ENCODE data around the gene MYL3.

The MYL3 gene

DNA sequence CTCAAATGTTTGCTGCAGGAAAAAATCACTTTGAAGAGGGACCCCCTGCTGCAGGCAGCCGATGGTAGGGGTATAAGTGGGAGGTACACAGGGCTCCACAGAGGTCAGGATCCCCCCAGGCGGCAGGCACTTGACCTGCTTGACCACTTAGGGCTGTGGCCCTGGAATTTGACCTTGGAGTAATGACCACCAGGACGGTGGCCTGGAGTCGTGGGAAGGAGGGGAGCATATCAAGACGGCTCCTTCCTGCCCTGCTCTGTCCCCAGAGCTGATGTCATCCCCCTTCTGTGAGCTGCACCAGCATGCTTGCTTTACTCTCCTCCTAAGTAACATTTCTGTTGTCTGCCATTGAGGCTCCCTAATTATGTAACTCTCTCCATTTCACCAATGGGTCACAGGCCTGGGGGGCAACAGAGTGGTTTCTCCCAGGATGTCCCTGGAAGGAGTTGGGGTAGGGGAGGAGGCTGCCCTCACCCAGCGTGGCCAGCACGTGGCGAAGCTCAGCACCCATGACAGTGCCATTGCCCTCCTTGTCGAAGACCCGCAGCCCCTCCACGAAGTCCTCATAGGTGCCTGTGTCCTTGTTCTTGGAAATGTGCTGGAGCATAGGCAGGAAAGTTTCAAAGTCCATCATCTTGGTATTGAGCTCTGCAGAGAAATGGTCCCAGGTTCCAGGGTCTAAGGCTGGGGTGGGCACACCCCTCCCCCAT is 4.1 kb downstream of the MYL3 start:
- TF ChIP-seq CEBPB (IDR thresholded peaks at IDR 0.05) (no peak), TCF12 (IDR thresholded peaks at IDR 0.05; ENCODE audit: low read depth) (no peak), TEAD4 (IDR thresholded peaks at IDR 0.05) (no peak), EP300 (IDR thresholded peaks at IDR 0.05; ENCODE audit: borderline replicate concordance) (no peak), EGR1 (IDR thresholded peaks at IDR 0.05) (no peak), YY1 (IDR thresholded peaks at IDR 0.05; ENCODE audit: low read depth) (no peak), TAF1 (IDR thresholded peaks at IDR 0.05; ENCODE audit: low read depth) (no peak), CREB1 (IDR thresholded peaks at IDR 0.05; ENCODE audit: low read depth) (no peak)
- TF ChIP-seq, protein P1, sequence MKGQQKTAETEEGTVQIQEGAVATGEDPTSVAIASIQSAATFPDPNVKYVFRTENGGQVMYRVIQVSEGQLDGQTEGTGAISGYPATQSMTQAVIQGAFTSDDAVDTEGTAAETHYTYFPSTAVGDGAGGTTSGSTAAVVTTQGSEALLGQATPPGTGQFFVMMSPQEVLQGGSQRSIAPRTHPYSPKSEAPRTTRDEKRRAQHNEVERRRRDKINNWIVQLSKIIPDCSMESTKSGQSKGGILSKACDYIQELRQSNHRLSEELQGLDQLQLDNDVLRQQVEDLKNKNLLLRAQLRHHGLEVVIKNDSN (IDR thresholded peaks at IDR 0.05): no peak
- TF ChIP-seq, protein P2, sequence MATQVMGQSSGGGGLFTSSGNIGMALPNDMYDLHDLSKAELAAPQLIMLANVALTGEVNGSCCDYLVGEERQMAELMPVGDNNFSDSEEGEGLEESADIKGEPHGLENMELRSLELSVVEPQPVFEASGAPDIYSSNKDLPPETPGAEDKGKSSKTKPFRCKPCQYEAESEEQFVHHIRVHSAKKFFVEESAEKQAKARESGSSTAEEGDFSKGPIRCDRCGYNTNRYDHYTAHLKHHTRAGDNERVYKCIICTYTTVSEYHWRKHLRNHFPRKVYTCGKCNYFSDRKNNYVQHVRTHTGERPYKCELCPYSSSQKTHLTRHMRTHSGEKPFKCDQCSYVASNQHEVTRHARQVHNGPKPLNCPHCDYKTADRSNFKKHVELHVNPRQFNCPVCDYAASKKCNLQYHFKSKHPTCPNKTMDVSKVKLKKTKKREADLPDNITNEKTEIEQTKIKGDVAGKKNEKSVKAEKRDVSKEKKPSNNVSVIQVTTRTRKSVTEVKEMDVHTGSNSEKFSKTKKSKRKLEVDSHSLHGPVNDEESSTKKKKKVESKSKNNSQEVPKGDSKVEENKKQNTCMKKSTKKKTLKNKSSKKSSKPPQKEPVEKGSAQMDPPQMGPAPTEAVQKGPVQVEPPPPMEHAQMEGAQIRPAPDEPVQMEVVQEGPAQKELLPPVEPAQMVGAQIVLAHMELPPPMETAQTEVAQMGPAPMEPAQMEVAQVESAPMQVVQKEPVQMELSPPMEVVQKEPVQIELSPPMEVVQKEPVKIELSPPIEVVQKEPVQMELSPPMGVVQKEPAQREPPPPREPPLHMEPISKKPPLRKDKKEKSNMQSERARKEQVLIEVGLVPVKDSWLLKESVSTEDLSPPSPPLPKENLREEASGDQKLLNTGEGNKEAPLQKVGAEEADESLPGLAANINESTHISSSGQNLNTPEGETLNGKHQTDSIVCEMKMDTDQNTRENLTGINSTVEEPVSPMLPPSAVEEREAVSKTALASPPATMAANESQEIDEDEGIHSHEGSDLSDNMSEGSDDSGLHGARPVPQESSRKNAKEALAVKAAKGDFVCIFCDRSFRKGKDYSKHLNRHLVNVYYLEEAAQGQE (IDR thresholded peaks at IDR 0.05; ENCODE audit: low read depth): no peak
- TF ChIP-seq, protein P3, sequence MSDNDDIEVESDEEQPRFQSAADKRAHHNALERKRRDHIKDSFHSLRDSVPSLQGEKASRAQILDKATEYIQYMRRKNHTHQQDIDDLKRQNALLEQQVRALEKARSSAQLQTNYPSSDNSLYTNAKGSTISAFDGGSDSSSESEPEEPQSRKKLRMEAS (IDR thresholded peaks at IDR 0.05): no peak

DNA sequence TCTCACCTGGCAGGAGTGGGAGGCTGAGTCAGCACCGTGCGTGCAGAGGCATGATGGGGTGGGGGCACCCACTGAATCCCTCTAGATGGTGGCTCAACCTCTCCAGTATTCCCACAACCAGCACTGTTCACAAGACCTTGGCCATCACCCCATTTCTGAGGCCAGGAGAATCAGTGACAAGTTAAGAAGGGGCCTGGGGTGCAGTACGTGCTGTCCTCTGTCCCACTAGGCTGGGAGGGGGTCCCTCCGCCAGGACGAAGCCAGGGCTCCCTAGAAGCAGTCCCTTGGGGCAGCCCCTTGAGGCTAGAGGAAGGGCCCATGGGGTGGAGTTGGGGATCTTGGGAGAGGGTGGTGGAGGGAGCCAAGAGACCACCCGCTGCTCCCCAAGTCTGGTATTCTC is 4.8 kb downstream of the MYL3 start:
- no peak for TF ChIP-seq RAD21 (IDR thresholded peaks at IDR 0.05; ENCODE audit: low read depth)
- TF ChIP-seq, protein P2 (IDR thresholded peaks at IDR 0.05; ENCODE audit: low read depth): no peak
- TF ChIP-seq, protein P3 (IDR thresholded peaks at IDR 0.05): no peak

DNA sequence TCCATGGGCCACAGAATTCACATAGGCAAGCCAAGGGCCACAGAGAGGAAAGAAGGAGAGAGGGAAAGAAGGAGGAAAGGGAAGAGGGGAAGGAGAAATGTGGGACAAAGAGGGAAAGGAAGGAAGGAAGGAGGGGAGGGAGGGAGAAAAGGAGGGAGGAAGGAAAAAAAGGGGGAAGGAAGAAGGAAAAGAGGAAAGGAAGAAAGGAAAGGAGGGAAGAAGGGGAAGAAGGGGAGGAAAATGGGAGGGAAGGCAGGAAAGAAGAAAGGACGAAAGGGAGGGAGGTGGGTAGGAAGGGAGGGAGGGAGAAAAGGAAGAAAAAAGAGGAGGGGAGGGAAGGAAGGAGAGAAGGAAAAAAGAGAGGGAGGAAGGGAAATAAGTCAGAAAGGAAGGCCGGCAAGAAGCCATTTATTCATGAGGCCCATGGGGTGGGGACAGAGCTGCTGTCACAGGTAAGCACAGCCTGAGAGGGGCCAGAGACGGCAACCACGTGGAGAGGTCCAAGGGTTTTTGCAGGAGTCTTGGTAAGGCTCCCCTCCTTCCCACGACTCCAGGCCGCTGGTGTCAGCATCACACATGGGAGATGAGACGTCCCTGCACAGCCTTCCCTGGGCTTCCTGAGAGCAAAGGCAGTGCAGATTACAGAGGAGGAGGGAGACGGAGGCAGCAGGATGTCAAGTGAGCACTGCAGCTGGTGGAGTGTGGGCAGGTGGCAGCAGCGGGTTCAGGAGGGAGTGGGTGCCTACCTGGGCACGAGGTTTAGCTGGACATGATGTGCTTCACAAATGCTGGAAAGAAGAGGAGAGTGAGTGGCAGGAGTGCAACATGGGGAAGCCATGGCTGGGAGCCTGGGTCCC is 5.5 kb downstream of the MYL3 start:
- TF ChIP-seq, protein P2 (IDR thresholded peaks at IDR 0.05; ENCODE audit: low read depth): no peak
- TF ChIP-seq TCF12 (IDR thresholded peaks at IDR 0.05; ENCODE audit: low read depth) (no peak), EGR1 (IDR thresholded peaks at IDR 0.05) (no peak), CEBPB (IDR thresholded peaks at IDR 0.05) (no peak), TEAD4 (IDR thresholded peaks at IDR 0.05) (no peak), TAF1 (IDR thresholded peaks at IDR 0.05; ENCODE audit: low read depth) (no peak), CREB1 (IDR thresholded peaks at IDR 0.05; ENCODE audit: low read depth) (no peak), EP300 (IDR thresholded peaks at IDR 0.05; ENCODE audit: borderline replicate concordance) (no peak), ZBTB7A (IDR thresholded peaks at IDR 0.05; ENCODE audit: low read depth) (no peak), YY1 (IDR thresholded peaks at IDR 0.05; ENCODE audit: low read depth) (no peak), FOXM1 (IDR thresholded peaks at IDR 0.05; ENCODE audit: borderline replicate concordance, low read depth) (no peak)
- TF ChIP-seq, protein P3 (IDR thresholded peaks at IDR 0.05): no peak
- TF ChIP-seq, protein P1 (IDR thresholded peaks at IDR 0.05): no peak
